Skeletal muscle satellite cell (primary cell): ENCODE results near the gene ABLIM1.

ENCODE experiments used
- H3K27me3 ChIP-seq: 2 replicates; pipeline ENCODE4 v1.7.0; 2013; ENCODE audit warnings: low read length; ENCODE audit not compliant: control insufficient read depth, insufficient read depth
- H3K36me3 ChIP-seq: 2 replicates; pipeline ENCODE4 v1.7.0; 2013; ENCODE audit warnings: mild to moderate bottlenecking, control low read depth, low read length; ENCODE audit not compliant: insufficient read depth
- H3K4me1 ChIP-seq: 2 replicates; pipeline ENCODE4 v1.7.0; 2013; ENCODE audit warnings: low read length; ENCODE audit not compliant: control insufficient read depth, insufficient read depth
- H3K4me2 ChIP-seq: 2 replicates; pipeline ENCODE4 v1.7.0; 2013; ENCODE audit warnings: mild to moderate bottlenecking, low read length
- H3K4me3 ChIP-seq: 2 replicates; pipeline ENCODE4 v1.7.0; 2013; ENCODE audit warnings: low read length
- H3K9ac ChIP-seq: 2 replicates; pipeline ENCODE4 v1.7.0; 2013; ENCODE audit warnings: mild to moderate bottlenecking, low read depth, low read length, moderate library complexity
- H3K9me3 ChIP-seq: replicated peaks from 2 replicates; pipeline ENCODE4 v1.7.0; 2013; ENCODE audit warnings: mild to moderate bottlenecking, control low read depth, low read length

ABLIM1 gene

DNA sequence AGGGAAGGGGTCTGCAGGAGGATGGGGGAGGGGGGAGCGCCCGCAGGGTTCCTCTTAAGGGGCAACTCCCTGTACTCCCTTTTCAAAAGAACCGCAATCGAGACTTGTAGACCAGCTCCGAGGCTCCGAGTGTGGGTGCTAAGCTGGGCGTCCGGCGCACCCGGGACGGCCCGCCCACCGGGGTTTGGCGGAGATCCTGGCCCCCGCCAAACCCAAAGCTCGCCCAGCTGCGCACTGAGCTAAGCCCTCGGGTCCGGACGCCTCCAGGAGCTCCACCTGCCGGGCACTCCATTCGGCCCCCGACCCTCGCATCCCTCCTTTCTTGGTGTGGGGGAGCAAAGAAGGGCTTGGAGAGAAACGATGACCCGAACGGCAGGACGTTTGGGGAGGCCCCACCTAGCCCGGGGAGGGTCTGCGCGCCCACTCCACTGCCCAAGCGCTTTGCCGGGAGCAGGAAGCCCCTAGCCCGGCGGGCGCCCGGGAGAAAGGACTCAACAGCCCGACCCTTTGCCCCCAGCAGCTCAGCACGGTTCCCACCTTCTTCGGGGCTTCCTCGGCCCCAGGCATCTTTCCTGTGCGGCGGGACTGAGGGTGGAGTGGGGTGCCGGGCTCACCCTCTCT, 254.4 kb downstream of the ABLIM1 start:
- Histone ChIP-seq H3K36me3 (no peaks in the 10 kb centered on the region), H3K4me2 (peak overlapping the region; percentile 38), H3K4me3 (no peak overlapping the region), H3K4me1 (peaks cover 8% of the 10 kb centered on the region), H3K27me3 (peaks cover 83% of the 10 kb centered on the region), H3K9me3 (no peaks in the 10 kb centered on the region), H3K9ac (no peak overlapping the region)

DNA sequence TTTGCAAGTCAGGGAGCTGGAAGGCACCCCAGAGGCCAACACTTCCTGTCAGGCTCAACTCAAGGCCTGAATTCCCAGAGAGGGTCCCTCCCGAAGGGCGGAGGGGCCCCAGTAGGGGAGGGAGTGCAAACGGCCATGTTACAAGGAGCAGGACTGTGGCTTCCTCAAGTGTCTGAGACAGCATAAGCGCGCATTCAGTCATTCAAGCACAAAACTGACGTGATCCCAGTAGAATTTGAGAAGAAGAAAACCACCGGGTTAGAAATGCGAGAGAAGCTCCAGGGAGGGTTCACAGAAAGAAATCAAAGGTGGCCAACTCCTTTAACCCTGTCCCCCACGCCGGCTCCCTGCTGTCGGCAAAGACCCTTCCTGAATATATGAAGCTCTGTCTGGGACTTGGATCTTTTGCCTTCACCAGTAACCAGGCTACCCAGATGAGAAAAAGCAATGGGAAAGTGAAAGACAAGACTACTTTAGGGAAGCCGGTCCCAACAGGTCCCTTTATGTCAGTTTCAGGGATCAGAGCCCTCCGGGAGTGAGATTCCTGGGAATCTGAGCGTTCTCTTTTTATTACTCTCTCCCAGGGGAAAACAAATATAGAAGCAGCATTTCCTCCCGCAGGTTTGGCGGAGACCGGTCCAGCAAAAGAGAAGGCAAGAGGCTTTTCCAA, 255.1 kb downstream of the ABLIM1 start:
- no peak overlapping the region for H3K9ac ChIP-seq
- H3K36me3 ChIP-seq: no peaks in the 10 kb centered on the region
- peak overlapping the region; percentile 38 for H3K4me2 ChIP-seq
- no peaks in the 10 kb centered on the region for H3K9me3 ChIP-seq
- H3K4me3 ChIP-seq: no peak overlapping the region
- H3K27me3 ChIP-seq: peaks cover 86% of the 10 kb centered on the region
- H3K4me1 ChIP-seq: peaks cover 8% of the 10 kb centered on the region

DNA sequence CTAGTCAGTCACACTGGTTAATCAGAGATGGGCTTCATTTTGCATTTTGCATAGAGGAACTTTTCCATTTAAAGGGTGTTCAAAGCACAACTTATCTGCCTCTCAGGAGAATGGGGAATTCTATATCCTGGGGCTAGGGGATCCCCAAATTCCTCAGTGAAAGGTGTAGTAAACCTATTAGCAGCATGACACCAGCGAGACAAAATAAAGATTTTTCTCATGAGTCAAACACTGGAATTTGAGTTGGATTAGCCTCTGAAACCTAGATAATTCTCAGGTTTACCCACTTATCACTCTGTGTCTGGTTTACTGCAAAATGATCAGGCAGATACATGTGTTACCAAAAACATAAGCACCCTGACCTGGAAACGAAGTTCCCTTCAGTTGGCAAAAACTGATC, 255.8 kb downstream of the ABLIM1 start:
- H3K9ac ChIP-seq: no peak overlapping the region
- peaks cover 87% of the 10 kb centered on the region for H3K27me3 ChIP-seq
- H3K4me1 ChIP-seq: peaks cover 8% of the 10 kb centered on the region
- H3K4me2 ChIP-seq: no peak overlapping the region
- no peaks in the 10 kb centered on the region for H3K9me3 ChIP-seq
- H3K36me3 ChIP-seq: no peaks in the 10 kb centered on the region
- H3K4me3 ChIP-seq: no peak overlapping the region

- Histone ChIP-seq H3K36me3 (no peaks in the 10 kb centered on the region), H3K4me3 (no peak overlapping the region), H3K9ac (no peak overlapping the region), H3K4me2 (no peak overlapping the region), H3K27me3 (peaks cover 92% of the 10 kb centered on the region), H3K4me1 (peaks cover 8% of the 10 kb centered on the region), H3K9me3 (no peaks in the 10 kb centered on the region)
Measured at GRCh38 chr10:114401195-114401791, 256.8 kb downstream of the ABLIM1 start.

DNA sequence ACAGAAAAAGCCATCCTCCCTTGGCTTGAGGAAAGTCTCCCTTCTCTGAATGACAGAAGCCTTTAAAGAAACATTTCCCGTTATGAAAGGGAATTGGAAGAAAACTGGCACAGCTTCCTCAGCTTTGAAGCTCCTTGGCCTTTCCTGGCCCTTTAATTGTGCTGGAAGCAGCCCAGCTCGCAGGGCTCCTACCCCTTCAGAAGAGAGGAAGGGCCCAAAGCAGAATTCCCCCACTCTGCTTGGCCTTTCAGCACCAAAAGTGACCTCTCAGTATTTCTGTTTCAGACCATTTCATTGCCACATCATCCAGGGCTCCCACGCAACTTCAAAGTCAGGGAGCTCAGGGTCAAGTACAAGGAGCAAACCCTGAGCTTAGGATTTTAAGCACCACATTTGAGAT, 258.0 kb downstream of the ABLIM1 start:
- Histone ChIP-seq H3K4me1 (peaks cover 8% of the 10 kb centered on the region), H3K36me3 (no peaks in the 10 kb centered on the region), H3K27me3 (peaks cover 95% of the 10 kb centered on the region), H3K9ac (no peak overlapping the region), H3K9me3 (no peaks in the 10 kb centered on the region), H3K4me2 (no peak overlapping the region), H3K4me3 (no peak overlapping the region)

DNA sequence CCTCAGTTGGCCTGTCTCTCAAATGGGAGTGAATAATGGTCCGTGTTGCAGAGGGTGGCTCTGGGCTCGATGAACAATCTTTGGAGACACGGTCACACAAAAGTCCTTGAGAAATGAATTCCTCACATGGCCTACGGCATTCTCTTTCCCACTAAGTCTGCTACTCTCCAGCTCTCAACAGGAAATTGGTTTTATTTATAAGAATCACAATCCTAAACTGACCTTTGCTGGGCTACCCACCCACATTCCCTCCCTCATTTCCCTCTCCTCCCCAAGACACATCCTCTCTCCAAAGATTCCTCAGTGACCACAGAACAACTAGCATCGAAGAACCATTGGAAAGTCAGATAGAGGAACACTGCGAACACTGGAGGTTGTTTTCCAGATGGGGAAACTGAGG, 258.5 kb downstream of the ABLIM1 start:
- Histone ChIP-seq H3K4me3 (no peak overlapping the region), H3K4me1 (peaks cover 8% of the 10 kb centered on the region), H3K4me2 (no peak overlapping the region), H3K36me3 (no peaks in the 10 kb centered on the region), H3K9me3 (no peaks in the 10 kb centered on the region), H3K9ac (no peak overlapping the region), H3K27me3 (peaks cover 95% of the 10 kb centered on the region)

DNA sequence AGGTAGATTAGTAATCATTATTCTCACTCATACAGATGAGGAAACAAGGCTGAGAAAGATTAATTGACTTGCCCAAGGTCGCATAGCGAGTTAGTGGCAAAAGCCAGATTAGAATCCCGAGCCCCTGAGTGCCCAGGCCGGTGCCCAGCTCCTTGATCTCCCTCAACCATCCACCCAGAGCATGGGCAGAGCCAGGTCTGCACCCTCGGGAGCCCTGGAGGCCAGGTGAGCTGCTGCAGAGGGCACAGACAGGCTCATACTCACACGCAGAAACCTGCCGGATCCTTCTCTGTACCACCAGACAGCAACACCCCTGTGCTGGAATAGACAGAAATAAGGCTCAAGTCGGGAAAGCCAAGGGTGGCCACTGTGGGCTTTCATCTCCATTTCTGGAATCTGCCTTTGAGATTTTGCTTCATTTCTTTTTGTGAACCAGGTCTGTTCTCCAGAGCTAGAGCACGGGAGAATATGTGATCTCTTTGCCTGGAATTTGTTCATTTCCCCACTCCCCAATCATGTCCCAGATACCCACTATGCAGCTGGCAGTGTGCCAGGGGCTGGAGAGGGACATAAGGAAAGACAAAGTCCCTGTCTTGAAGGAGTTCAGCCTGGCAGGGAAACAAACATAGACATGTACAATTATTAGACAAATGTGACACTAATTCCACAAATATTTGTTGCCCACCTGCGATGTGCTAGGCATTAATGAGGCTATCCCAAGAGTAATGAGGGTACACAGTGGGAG, 259.3 kb downstream of the ABLIM1 start:
- Histone ChIP-seq H3K9me3 (no peaks in the 10 kb centered on the region), H3K4me1 (peaks cover 6% of the 10 kb centered on the region), H3K9ac (no peak overlapping the region), H3K4me2 (no peak overlapping the region), H3K4me3 (no peak overlapping the region), H3K27me3 (peaks cover 97% of the 10 kb centered on the region), H3K36me3 (no peaks in the 10 kb centered on the region)

GRCh38 chr10:114397651-114398145, 260.4 kb downstream of the ABLIM1 start:
- no peak overlapping the region for H3K4me3 ChIP-seq
- no peak overlapping the region for H3K4me2 ChIP-seq
- no peak overlapping the region for H3K9ac ChIP-seq
- peaks cover 8% of the 10 kb centered on the region for H3K4me1 ChIP-seq
- H3K36me3 ChIP-seq: no peaks in the 10 kb centered on the region
- H3K27me3 ChIP-seq: peaks cover 96% of the 10 kb centered on the region
- no peaks in the 10 kb centered on the region for H3K9me3 ChIP-seq

GRCh38 chr10:114396464-114396863, 261.6 kb downstream of the ABLIM1 start:
- Histone ChIP-seq H3K36me3 (no peaks in the 10 kb centered on the region), H3K27me3 (peaks cover 90% of the 10 kb centered on the region), H3K9me3 (no peaks in the 10 kb centered on the region), H3K4me1 (peaks cover 10% of the 10 kb centered on the region), H3K9ac (no peak overlapping the region), H3K4me3 (no peak overlapping the region), H3K4me2 (no peak overlapping the region)

- H3K4me3 ChIP-seq: no peak overlapping the region
- H3K4me1 ChIP-seq: peaks cover 10% of the 10 kb centered on the region
- no peak overlapping the region for H3K9ac ChIP-seq
- H3K36me3 ChIP-seq: no peaks in the 10 kb centered on the region
- no peak overlapping the region for H3K4me2 ChIP-seq
- peaks cover 80% of the 10 kb centered on the region for H3K27me3 ChIP-seq
- no peaks in the 10 kb centered on the region for H3K9me3 ChIP-seq
Measured at GRCh38 chr10:114395366-114396022, 262.6 kb downstream of the ABLIM1 start.

DNA sequence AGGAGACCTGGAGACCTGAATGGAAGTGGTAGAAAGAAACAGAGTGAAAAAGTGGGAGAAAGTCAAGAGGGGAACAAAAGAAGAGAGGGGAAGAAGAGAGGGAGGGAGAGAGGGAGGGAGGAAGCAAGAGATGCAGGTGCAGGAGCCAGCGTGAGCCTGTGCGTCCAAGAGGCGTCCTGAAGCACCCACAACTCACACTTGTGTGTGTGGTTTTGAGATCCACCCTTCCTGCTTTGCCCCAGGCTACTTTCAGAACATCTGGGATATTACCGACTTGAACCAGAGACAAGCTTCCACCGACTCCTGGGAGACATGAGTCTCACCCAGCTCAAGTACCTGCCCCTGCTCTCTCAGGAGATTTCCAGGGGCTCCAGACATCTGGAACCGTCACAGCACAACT, 263.5 kb downstream of the ABLIM1 start:
- peaks cover 70% of the 10 kb centered on the region for H3K27me3 ChIP-seq
- no peak overlapping the region for H3K4me2 ChIP-seq
- peaks cover 13% of the 10 kb centered on the region for H3K4me1 ChIP-seq
- no peaks in the 10 kb centered on the region for H3K9me3 ChIP-seq
- H3K9ac ChIP-seq: no peak overlapping the region
- no peaks in the 10 kb centered on the region for H3K36me3 ChIP-seq
- H3K4me3 ChIP-seq: no peak overlapping the region
